ENCODE measurements around the gene MDM2.
"Not testable (repeated sequence)": the region's sequence is repeated elsewhere in the genome, so short reads cannot be mapped to it uniquely, and the experiment has no call there.

- not testable (repeated sequence) for TF ChIP-seq CTCF (IDR thresholded peaks at IDR 0.05 in 2 of 3, conservative IDR thresholded peaks at IDR 0.05 in 1 of 3; ENCODE audit: insufficient read depth in 2 of 3, low read depth in 1 of 3, low read length in 3 of 3); ZNF3 (CRISPR knock-in tag; IDR thresholded peaks at IDR 0.05); TSC22D4 (tag; IDR thresholded peaks at IDR 0.05); GTF2F1 (IDR thresholded peaks at IDR 0.05; ENCODE audit: low read depth, low read length); KAT8 (IDR thresholded peaks at IDR 0.05; ENCODE audit: low read depth); MTF1 (CRISPR knock-in tag; IDR thresholded peaks at IDR 0.05; ENCODE audit: borderline replicate concordance); ZNF583 (CRISPR knock-in tag; IDR thresholded peaks at IDR 0.05); RBM25 (IDR thresholded peaks at IDR 0.05; ENCODE audit: low read depth, low read length, severe bottlenecking); MYC (IDR thresholded peaks at IDR 0.05; ENCODE audit: low read depth, low read length); MYC (CRISPR knock-in tag; IDR thresholded peaks at IDR 0.05; ENCODE audit: borderline replicate concordance, low read depth); MXI1 (IDR thresholded peaks at IDR 0.05; ENCODE audit: low read depth, low read length); HDAC2 (IDR thresholded peaks at IDR 0.05); TSHZ1 (CRISPR knock-in tag; IDR thresholded peaks at IDR 0.05); MAZ (CRISPR knock-in tag; conservative IDR thresholded peaks at IDR 0.05 in 1 of 2, IDR thresholded peaks at IDR 0.05 in 1 of 2)
Measured at GRCh38 chr12:68807274-68807575, 752 bp upstream of the MDM2 start.

Measured in K562 (cell line).